Retina (tissue), 1 donor: Measurements from ENCODE around the gene GNL2.
A peak's percentile ranks its signal among the peaks of the same experiment; 100 is the strongest.
"Not testable (repeated sequence)": the region's sequence is repeated elsewhere in the genome, so short reads cannot be mapped to it uniquely, and the experiment has no call there.

Experiments used
- DNase-seq: peaks from one replicate; pipeline ENCODE4 v3.0.0-alpha.2; 2016

The GNL2 gene

GRCh38 chr1:37606481-37607263, 10.9 kb upstream of the GNL2 start:
- DNase-seq = no peak

GRCh38 chr1:37605806-37606474, 10.2 kb upstream of the GNL2 start:
- DNase-seq = no peak

DNA sequence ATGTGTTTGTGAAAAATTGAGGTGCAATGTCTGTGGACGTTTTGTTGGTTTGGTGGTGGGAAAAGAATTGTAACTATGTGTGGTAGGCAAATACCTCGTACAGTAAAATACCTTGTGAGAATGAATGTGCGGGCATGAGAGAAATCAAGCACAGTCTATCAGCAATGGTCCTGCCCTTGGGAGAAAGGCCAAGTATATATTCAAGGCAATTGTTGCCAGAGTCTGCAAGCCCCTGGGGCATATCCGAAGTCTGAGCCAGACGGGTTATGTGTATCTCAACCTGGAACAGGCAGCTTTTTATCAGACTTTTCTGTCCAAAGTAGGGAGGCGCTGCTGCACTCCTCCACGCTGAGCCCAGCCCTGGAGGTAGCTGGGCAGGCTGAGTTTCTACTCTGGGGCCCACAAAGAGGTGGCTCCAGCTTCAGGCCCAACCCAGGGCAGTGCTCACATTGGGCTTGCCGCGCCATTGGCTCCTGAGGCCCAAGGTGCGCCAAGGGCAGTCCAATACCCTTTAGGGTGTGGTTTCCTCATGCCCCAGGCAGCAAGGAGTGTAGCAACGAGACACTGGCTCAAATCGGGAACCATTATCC, 9.4 kb upstream of the GNL2 start:
- DNase-seq = no peak

DNA sequence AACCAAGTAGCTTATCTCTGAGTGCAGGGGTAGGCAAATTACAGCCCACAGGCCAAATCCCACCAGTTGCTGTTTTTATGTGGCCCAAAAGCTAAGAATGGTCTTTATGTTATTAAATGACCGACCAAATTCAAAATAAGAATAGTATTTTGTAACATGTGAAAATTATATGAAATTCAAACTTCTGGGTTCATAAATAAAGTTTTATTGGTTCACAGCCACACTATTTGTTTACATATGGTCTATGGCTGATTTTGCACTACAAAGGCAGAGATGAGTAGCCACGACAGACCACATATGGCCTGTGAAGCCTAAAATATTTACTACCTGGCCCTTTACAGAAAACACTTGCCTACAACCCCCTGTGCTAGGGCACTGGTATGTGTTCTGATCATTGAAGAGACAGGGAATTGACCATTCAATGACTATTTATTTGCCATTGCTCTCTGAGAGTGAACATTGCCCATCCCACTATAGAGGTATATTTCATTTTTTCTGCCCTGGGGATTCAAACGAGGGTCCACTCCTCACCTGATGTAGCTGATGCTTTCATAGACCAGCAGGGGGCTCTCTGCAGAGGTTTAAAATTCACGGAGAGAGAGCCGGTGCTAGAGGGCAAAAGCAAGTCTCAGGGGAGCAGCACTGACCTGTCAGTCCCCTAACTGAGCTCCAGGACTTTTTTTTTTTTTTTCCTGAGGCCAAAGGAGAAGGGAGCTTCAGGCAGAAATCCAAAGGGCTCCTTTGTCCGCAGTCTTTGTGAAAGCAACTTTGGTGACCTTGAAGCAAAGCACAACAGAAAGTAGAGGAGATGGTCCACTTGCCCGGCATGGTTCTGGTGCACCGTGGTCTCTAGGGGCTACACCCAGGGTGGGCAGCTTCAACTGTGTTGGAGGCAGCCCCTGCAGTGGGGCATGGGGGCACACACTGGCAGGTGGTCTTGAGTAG, 7.3 kb upstream of the GNL2 start:
- DNase-seq = peak; percentile 54

DNA sequence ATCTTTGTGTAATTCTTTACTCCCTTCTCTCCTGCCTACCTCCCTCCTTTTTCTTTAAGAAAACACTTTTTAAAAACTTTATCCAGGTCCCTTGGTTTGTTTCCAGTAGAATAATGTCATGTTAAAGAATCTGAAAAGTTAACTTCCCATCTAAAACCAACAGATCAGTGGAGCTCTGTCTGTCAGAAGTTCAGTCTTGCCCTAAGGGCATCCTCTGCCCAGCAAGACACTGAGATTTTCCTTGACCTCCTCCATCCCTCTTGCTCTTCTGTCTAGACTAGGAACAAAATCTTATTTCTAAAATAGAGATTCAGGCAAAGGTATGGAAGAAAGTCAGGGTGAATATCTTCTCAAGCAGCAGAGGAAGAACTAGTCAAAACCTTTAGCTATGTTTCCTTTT, 5.7 kb upstream of the GNL2 start:
- no peak for DNase-seq

GRCh38 chr1:37599940-37600339, 4.2 kb upstream of the GNL2 start:
- DNase-seq = peak; percentile 46

- DNase-seq = no peak
Observed at GRCh38 chr1:37596182-37596667, 488 bp upstream of the GNL2 start.

GRCh38 chr1:37593726-37594125, 2.0 kb downstream of the GNL2 start:
- DNase-seq = no peak

GRCh38 chr1:37588939-37589338, 6.8 kb downstream of the GNL2 start:
- DNase-seq = no peak

- not testable (repeated sequence) for DNase-seq
Observed at GRCh38 chr1:37584544-37584943, 11.2 kb downstream of the GNL2 start.

GRCh38 chr1:37575692-37576091, 20.0 kb downstream of the GNL2 start:
- no peak for DNase-seq

GRCh38 chr1:37574834-37575480, 20.8 kb downstream of the GNL2 start:
- no peak for DNase-seq

GRCh38 chr1:37570528-37571334, 25.0 kb downstream of the GNL2 start:
- DNase-seq = no peak

DNA sequence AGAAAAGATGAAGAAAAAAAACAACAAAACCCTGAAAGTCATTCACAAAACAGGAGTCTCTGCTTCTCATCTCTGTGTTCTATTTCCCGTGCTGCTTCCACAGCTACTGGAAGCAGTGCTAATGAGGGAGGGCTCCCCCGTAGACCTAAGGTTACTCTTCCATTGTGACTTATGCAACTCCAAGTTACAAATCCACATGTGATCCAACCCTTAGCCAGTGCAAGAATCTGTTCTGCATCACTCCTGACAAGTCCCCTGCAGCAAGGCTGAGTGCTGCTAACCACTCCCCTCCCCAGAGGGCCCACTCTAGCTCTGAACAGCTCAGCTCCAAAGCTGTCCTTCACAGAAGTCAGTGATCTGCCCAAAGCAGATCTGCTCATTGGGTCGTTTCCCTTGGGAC, 28.7 kb downstream of the GNL2 start:
- DNase-seq = no peak

DNA sequence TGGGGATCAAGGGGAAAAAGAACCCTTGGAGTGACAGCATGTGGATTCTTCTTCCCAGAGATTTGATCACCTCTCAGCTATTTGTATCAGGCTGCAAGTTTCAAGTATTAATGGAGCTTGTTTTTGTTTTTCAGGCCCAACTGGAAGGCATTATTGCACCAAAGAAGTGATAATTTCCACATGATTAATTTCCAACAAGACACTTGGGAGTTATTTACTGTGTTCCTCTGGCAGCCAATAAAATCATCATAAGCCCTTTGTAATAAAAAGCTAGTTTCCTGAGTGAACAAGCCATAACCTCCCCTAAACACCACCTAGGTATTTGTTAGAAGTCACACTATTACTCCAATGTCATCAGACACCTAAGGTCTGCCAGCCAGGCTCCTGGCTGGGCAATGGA, 30.8 kb downstream of the GNL2 start:
- no peak for DNase-seq

GRCh38 chr1:37562984-37563383, 32.8 kb downstream of the GNL2 start:
- no peak for DNase-seq

DNA sequence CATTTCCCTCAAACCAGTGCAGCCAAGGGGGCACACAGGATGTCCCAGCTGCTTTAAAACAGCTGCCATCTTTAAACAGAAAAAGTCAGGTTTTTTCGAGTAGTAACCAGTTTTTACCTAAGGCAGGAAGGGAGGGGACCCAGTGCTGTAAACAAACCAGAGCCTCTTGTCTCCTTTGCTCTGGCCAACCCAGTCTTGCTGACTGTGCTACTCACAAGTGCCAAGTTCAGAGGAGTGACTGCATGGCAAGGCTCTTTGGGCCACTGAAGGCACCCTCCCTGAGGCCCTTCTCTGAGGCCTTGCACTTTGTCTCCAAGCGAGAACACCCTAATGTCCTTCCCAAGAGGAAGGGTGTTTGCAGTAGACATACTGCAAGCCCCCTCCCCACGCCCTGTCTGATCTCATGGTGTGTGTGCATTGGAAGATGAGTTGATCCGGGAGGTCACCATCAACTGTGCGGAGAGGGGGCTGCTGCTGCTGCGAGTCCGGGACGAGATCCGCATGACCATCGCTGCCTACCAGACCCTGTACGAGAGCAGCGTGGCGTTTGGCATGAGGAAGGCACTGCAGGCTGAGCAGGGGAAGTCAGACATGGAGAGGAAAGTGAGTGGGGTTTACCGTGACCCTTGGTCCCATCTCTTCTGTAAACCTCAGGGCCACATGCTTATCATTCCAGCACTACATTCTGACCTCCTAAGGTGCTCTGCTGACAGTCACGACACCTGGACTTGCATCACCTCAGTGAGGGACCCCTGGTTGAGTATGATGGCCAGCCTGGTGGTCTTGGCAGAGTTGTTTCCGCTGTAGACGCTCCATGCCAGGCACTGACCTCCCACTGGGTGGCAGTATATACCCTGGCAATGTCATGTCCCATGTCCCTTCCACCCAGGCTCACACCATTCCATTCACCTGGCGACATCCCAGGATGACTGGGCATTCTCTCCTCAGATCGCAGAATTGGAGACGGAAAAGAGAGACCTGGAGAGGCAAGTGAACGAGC, 34.3 kb downstream of the GNL2 start:
- DNase-seq = peak; percentile 9

DNA sequence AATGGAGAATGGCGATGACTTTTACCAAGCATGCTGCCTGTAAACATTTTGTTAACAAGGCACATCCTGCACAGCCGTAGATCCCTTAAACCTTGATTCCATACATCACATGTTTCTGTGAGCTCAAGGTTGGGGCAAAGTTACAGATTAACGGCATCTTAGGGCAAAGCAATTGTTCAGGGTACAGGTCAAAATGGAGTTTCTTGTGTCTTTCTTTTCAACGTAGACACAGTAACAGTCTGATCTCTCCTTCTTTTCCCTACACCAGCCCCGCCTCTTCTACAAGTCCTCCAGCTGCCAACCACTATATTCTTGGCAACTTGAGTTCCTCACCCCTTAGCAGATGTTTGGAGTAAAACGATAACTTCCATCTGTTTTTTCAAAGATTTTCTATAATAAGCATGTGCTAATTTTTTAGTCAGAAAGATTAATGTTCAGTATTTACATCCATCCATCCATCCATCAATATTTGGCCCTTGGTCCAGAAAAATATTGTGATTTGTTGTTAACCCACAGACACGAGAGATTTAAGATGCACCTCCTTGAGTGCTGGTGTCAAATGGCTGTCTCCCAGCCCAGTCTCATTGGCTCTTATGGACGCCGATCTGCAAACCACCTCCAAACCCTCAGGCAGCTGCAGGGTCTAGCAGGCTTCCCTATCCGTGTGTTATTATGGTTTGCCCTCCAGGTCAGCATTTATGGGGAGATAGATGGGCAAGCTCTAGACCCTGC, 35.2 kb downstream of the GNL2 start:
- no peak for DNase-seq

GRCh38 chr1:37559957-37560379, 35.8 kb downstream of the GNL2 start:
- DNase-seq = not testable (repeated sequence)
